Calu3 (cell line): ENCODE results near the gene PLS1. TPM values are rescaled to one million over a fixed set of nuclear protein-coding genes. Genes with fewer than 3 reads are reported as not detected.

ENCODE experiments used
- BruUV-seq: library from RNA; stranded (reverse); fragments of 400-500 nt; replicated peaks from 2 replicates; lab custom pipeline; 2021; lab: Mats Ljungman, UMichigan
- CTCF ChIA-PET: fragments of 300-600 bp; sonication (Branson Sonifier 250); formaldehyde crosslinking; loops from one replicate; lab custom pipeline; 2022; ENCODE audit warnings: antibody characterized with exemption; lab: Charles Lee
- DNase-seq: peaks from one replicate; pipeline ENCODE4 v3.0.0; 2022
- H3K27ac Mint-ChIP-seq: one replicate; pipeline ENCODE4 v1.8.0; 2022; ENCODE audit warnings: mixed read lengths; ENCODE audit not compliant: unreplicated experiment
- H3K27me3 Mint-ChIP-seq: one replicate; pipeline ENCODE4 v1.8.0; 2022; ENCODE audit warnings: mixed read lengths; ENCODE audit not compliant: unreplicated experiment
- H3K36me3 Mint-ChIP-seq: one replicate; pipeline ENCODE4 v1.8.0; 2022; ENCODE audit warnings: mild to moderate bottlenecking, moderate library complexity, mixed read lengths; ENCODE audit not compliant: insufficient read depth, unreplicated experiment
- H3K4me1 Mint-ChIP-seq: one replicate; pipeline ENCODE4 v1.8.0; 2022; ENCODE audit warnings: mild to moderate bottlenecking, low read depth, mixed read lengths; ENCODE audit not compliant: unreplicated experiment
- H3K4me3 Mint-ChIP-seq: one replicate; pipeline ENCODE4 v1.8.0; 2022; ENCODE audit warnings: mild to moderate bottlenecking, low read depth, moderate library complexity, mixed read lengths; ENCODE audit not compliant: unreplicated experiment
- H3K9me3 Mint-ChIP-seq: one replicate; pipeline ENCODE4 v1.8.0; 2022; ENCODE audit warnings: low read depth, mixed read lengths; ENCODE audit not compliant: unreplicated experiment
- intact Hi-C: fragments of 100-400 bp; cut with micrococcal nuclease; formaldehyde crosslinking; loops from one replicate; pipeline ENCODE4 v1.10.0; 2022; ENCODE audit not compliant: unreplicated experiment
- total RNA-seq: library from RNA; stranded (reverse); gene quantifications from 2 replicates; pipeline ENCODE4 v1.2.3, GENCODE V29; 2022
- TF ChIP-seq, protein P1 (sequence below): fragments of 200-600 bp; IDR thresholded peaks from one replicate; pipeline ENCODE4 v1.8.0; 2022; ENCODE audit warnings: antibody characterized with exemption; ENCODE audit not compliant: unreplicated experiment

PLS1 gene
- total RNA-seq, 1 experiment from 2014 or later, result 155 TPM

DNA sequence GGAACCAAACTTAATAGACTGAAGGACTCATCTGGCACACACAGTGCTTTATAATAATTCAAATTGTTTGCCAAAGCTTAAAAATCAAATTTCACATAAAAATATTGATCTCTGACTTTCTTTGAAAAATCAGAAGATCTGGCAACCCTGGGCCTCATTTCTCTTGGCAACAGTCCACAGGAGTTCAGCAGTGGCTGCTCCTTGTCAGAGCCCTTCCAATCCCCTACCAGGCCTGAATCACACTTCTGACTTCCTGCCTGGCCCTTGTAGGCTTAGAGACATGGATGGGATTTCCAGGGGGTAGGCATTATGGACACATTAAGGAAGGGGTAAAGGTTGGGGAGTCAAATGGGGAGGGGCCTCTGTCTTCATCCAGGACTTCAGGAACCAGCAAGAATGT lies 55.5 kb downstream of the PLS1 start:
- Mint-ChIP-seq H3K36me3 (peaks cover 24% of the 10 kb centered on the region), H3K9me3 (no peaks in the 10 kb centered on the region), H3K27me3 (no peaks in the 10 kb centered on the region), H3K27ac (no peak overlapping the region), H3K4me3 (no peak overlapping the region), H3K4me1 (peaks cover 57% of the 10 kb centered on the region)
- CTCF ChIA-PET, result interaction anchor here (0.6 to 1.3 kb wide), 5 partner anchors 9 to 1320 kb away, joined by 3 to 4 read pairs (median 3); no protein-coding TSS in a partner anchor
- peak; percentile 23 for DNase-seq
- TF ChIP-seq, protein P1, sequence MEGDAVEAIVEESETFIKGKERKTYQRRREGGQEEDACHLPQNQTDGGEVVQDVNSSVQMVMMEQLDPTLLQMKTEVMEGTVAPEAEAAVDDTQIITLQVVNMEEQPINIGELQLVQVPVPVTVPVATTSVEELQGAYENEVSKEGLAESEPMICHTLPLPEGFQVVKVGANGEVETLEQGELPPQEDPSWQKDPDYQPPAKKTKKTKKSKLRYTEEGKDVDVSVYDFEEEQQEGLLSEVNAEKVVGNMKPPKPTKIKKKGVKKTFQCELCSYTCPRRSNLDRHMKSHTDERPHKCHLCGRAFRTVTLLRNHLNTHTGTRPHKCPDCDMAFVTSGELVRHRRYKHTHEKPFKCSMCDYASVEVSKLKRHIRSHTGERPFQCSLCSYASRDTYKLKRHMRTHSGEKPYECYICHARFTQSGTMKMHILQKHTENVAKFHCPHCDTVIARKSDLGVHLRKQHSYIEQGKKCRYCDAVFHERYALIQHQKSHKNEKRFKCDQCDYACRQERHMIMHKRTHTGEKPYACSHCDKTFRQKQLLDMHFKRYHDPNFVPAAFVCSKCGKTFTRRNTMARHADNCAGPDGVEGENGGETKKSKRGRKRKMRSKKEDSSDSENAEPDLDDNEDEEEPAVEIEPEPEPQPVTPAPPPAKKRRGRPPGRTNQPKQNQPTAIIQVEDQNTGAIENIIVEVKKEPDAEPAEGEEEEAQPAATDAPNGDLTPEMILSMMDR, result no peak
- intact Hi-C loops, result no loop called here
- BruUV-seq, result no TSS peak

DNA sequence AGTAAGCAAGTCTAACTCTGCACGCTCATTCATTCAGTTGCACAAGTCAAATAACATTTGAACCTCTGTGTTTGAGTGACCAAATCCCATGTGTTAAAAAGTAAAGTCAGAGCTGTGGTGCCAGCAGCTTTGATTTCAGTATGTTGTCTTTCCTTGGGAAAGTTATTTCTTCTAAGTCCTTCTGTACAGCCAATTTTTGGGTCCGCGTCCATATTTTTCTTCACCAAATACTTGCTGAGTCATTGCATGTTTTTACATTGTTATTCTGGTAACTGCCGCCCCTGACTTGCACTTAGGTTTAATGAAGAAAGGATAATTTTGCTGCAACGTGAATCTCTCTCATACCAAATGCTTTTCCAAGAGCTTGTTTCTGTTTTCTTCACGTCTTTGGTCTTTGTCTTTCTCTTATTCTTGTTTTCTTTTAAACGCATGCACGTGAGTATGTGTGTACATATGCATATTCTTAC lies 56.7 kb downstream of the PLS1 start:
- BruUV-seq, result no TSS peak
- H3K4me3 Mint-ChIP-seq, result no peak overlapping the region

DNA sequence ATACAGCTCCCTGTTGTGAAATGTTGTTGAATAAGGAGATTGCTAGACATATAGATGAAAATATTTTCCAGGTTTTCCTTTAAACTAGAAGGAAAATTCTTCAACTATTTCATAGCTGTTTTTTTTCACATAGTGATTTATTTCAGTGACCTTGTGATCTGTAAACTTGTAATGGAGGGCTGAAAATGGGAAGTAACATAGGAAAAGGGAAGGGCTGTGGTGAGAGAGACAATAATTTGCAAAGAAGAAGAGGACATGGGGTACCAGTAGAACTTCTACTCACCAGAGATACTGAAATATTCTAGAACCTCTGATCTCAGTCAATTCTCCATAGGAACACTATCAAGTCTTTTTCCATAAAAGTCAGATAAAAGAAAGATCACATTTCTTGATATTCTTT lies 60.4 kb downstream of the PLS1 start:
- H3K4me3 Mint-ChIP-seq, result no peak overlapping the region
- TF ChIP-seq, protein P1, result no peak
- no peaks in the 10 kb centered on the region for H3K36me3 Mint-ChIP-seq
- intact Hi-C loops, result no loop called here
- H3K4me1 Mint-ChIP-seq, result peaks cover 47% of the 10 kb centered on the region
- CTCF ChIA-PET, result no interaction called here
- no peak overlapping the region for H3K27ac Mint-ChIP-seq
- DNase-seq, result no peak
- H3K27me3 Mint-ChIP-seq, result no peaks in the 10 kb centered on the region
- no peaks in the 10 kb centered on the region for H3K9me3 Mint-ChIP-seq
- no TSS peak for BruUV-seq

More for the DNA sequence above, 56.7 kb downstream of the PLS1 start:
- Mint-ChIP-seq H3K36me3 (peaks cover 18% of the 10 kb centered on the region), H3K9me3 (no peaks in the 10 kb centered on the region), H3K4me1 (peaks cover 54% of the 10 kb centered on the region), H3K27me3 (no peaks in the 10 kb centered on the region), H3K27ac (no peak overlapping the region)
- intact Hi-C loops, result no loop called here
- CTCF ChIA-PET, result interaction anchor here (0.7 to 1.2 kb wide), 2 partner anchors 11 to 43 kb away, joined by 3 to 5 read pairs; no protein-coding TSS in a partner anchor
- DNase-seq, result no peak
- TF ChIP-seq, protein P1, result no peak

DNA sequence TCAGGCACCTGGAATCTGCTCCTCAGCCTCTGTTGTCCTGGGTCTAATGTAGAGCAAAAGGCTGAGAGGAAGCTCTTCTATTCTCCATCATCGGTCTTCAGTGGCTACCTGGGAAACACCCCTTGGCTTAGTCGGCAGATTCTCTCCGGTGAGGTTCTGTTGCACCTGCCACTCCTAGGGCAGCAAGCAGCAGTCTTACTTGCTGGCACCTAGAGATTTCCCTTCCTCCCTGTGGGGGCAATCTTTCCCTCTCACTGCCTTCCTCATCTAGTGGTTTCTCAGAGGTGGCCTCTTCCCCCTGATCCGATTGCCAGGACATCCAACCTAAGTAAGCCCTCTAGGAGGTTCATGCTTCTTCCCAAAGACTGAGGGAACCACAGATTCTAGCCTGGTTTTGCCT lies 60.8 kb downstream of the PLS1 start:
- intact Hi-C loops, result no loop called here
- no TSS peak for BruUV-seq
- H3K36me3 Mint-ChIP-seq, result no peaks in the 10 kb centered on the region
- CTCF ChIA-PET, result no interaction called here
- H3K27me3 Mint-ChIP-seq, result no peaks in the 10 kb centered on the region
- H3K27ac Mint-ChIP-seq, result no peak overlapping the region
- peaks cover 42% of the 10 kb centered on the region for H3K4me1 Mint-ChIP-seq
- TF ChIP-seq, protein P1, result no peak
- no peak overlapping the region for H3K4me3 Mint-ChIP-seq
- DNase-seq, result peak; percentile 42
- H3K9me3 Mint-ChIP-seq, result no peaks in the 10 kb centered on the region
